GM12878 (cell line): ENCODE data around the gene SEMA3G. TPM values are rescaled to one million over a fixed set of nuclear protein-coding genes. Genes with fewer than 3 reads are reported as not detected.

ENCODE experiments used
- ATAC-seq: fragments of 200-7000 bp; cut with Tn5 transposase; 3 replicates; pipeline ENCODE4 v1.9.1; 2020; ENCODE audit warnings: mild to moderate bottlenecking, moderate library complexity
- BruUV-seq: library from RNA; stranded (reverse); fragments of 400-500 nt; replicated peaks from 2 replicates; lab custom pipeline; 2021; lab: Mats Ljungman, UMichigan
- CTCF ChIA-PET: fragments of 300-600 bp; sonication (Branson Sonifier 250); formaldehyde crosslinking; extraction: SDS; loops from one replicate; lab custom pipeline; 2021; ENCODE audit warnings: inconsistent platforms; lab: Yijun Ruan, JAX
- POLR2A ChIA-PET: fragments of 350-600 bp; formaldehyde crosslinking; extraction: SDS; loops from one replicate; lab custom pipeline; 2021; ENCODE audit warnings: inconsistent platforms; lab: Charles Lee
- RAD21 ChIA-PET: fragments of 300-600 bp; sonication (Branson Sonifier 250); formaldehyde crosslinking; loops from one replicate; lab custom pipeline; 2023; ENCODE audit warnings: antibody characterized with exemption; ENCODE audit not compliant: unreplicated experiment; lab: Charles Lee
- SMC1A ChIA-PET: fragments of 300-600 bp; sonication (Branson Sonifier 250); formaldehyde crosslinking; loops from one replicate; lab custom pipeline; 2023; ENCODE audit not compliant: unreplicated experiment, uncharacterized antibody; lab: Charles Lee
- DNase-seq: peaks from one replicate; pipeline ENCODE4 v3.0.0-alpha.2; 2011; ENCODE audit warnings: low read depth, low spot score
- FAIRE-seq: peaks from 3 replicates; lab custom pipeline; 2011; peaks lifted over from hg19 to GRCh38; lab: Jason Lieb, UNC
- H2AFZ ChIP-seq: 2 replicates; pipeline ENCODE4 v1.6.0; 2011; ENCODE audit warnings: low read depth, low read length, control low read depth; ENCODE audit not compliant: control insufficient read depth
- H3K27ac ChIP-seq: 2 replicates; pipeline ENCODE4 v1.5.1; 2011; ENCODE audit warnings: control low read depth; ENCODE audit not compliant: control insufficient read depth, insufficient read depth
- H3K27me3 ChIP-seq, 2 experiments: replicated peaks in 1 of 2; 2 replicates each; pipeline versions ENCODE4 v1.6.0 to v1.6.1; 2011; ENCODE audit warnings: low read length in 1 of 2; ENCODE audit not compliant: control insufficient read depth in 2 of 2, insufficient read depth in 2 of 2
- H3K36me3 ChIP-seq, 2 experiments: 2 replicates each; pipeline ENCODE4 v1.5.1; 2011; ENCODE audit warnings: low read length in 1 of 2; ENCODE audit not compliant: control insufficient read depth in 2 of 2, insufficient read depth in 2 of 2
- H3K4me1 ChIP-seq: 2 replicates; pipeline ENCODE4 v1.6.1; 2011; ENCODE audit warnings: mild to moderate bottlenecking, low read length, moderate library complexity, mixed read lengths; ENCODE audit not compliant: control insufficient read depth, insufficient read depth
- H3K4me2 ChIP-seq: 2 replicates; pipeline ENCODE4 v1.6.0; 2011; ENCODE audit warnings: control low read depth; ENCODE audit not compliant: control insufficient read depth, insufficient read depth
- H3K4me3 ChIP-seq: fragments of 200-600 bp; sonication (generic); 2 replicates; pipeline ENCODE4 v1.5.1; 2016
- H3K79me2 ChIP-seq: 2 replicates; pipeline ENCODE4 v1.6.0; 2011; ENCODE audit warnings: low read length; ENCODE audit not compliant: control insufficient read depth, insufficient read depth
- H3K9ac ChIP-seq: 2 replicates; pipeline ENCODE4 v1.8.0; 2011; ENCODE audit warnings: low read length, control low read depth, mixed read lengths; ENCODE audit not compliant: control insufficient read depth, insufficient read depth
- H3K9me3 ChIP-seq: replicated peaks from 3 replicates; pipeline ENCODE4 v1.5.1; 2011; ENCODE audit warnings: mild to moderate bottlenecking, low read length; ENCODE audit not compliant: control insufficient read depth, insufficient read depth
- H4K20me1 ChIP-seq: 2 replicates; pipeline ENCODE4 v1.6.0; 2011; ENCODE audit not compliant: control insufficient read depth, insufficient read depth
- CBX3 ChIP-seq: fragments of 200-600 bp; sonication (generic); IDR thresholded peaks from 2 replicates; pipeline ENCODE4 v1.6.1; 2016; ENCODE audit warnings: low read depth, borderline replicate concordance
- CHD1 ChIP-seq: IDR thresholded peaks from 2 replicates; pipeline ENCODE4 v1.6.1; 2012; ENCODE audit warnings: low read depth, low read length, improper control_type of control experiment
- EGR1 ChIP-seq, 2 experiments: IDR thresholded peaks; 1 replicate in 1 of 2; 2 replicates in 1 of 2; pipeline ENCODE4 v1.6.1; 2011 to 2012; ENCODE audit warnings: low read depth in 2 of 2, low read length in 2 of 2, borderline replicate concordance in 1 of 2, mild to moderate bottlenecking in 1 of 2, moderate library complexity in 1 of 2
- FOXK2 ChIP-seq: fragments of 450-650 bp; IDR thresholded peaks from 2 replicates; pipeline ENCODE4 v1.6.1; 2017; ENCODE audit warnings: mild to moderate bottlenecking, moderate library complexity
- MYB ChIP-seq: fragments of 150-350 bp; IDR thresholded peaks from 2 replicates; pipeline ENCODE4 v1.6.1; 2014; ENCODE audit warnings: mild to moderate bottlenecking, low read depth, low read length, borderline replicate concordance
- MYC ChIP-seq: IDR thresholded peaks from 2 replicates; pipeline ENCODE4 v1.6.1; 2011; ENCODE audit warnings: mild to moderate bottlenecking, low read length, moderate library complexity, inconsistent platforms; ENCODE audit not compliant: insufficient read depth, insufficient replicate concordance, insufficient read length, severe bottlenecking
- NR2F1 ChIP-seq: fragments of 450-650 bp; conservative IDR thresholded peaks from 2 replicates; pipeline ENCODE4 v1.6.1; 2017; ENCODE audit warnings: mild to moderate bottlenecking
- NRF1 ChIP-seq: conservative IDR thresholded peaks from 2 replicates; pipeline ENCODE4 v1.6.1; 2011; ENCODE audit warnings: mild to moderate bottlenecking, low read depth, low read length, improper control_type of control experiment
- TAF1 ChIP-seq: IDR thresholded peaks from 2 replicates; pipeline ENCODE4 v1.6.1; 2011; ENCODE audit warnings: mild to moderate bottlenecking, low read depth, low read length, borderline replicate concordance
- TBL1XR1 ChIP-seq: IDR thresholded peaks from 2 replicates; pipeline ENCODE4 v1.6.1; 2012; ENCODE audit warnings: low read depth, low read length, improper control_type of control experiment
- ZNF384 ChIP-seq: IDR thresholded peaks from 2 replicates; pipeline ENCODE4 v1.6.1; 2012; ENCODE audit warnings: low read depth, mild to moderate bottlenecking, low read length, improper control_type of control experiment, borderline replicate concordance
- WGBS: methylation state at CpG from one replicate; pipeline ENCODE4 v1.1.6; 2016; ENCODE audit warnings: low lambda C conversion rate; ENCODE audit not compliant: insufficient replicate concordance, insufficient coverage; ENCODE audit errors: missing lambda C conversion rate; 5-methylcytosine and 5-hydroxymethylcytosine counted together
- in situ Hi-C: fragments of 300-500 bp; cut with MboI; formaldehyde crosslinking; loops from 9 replicates; pipeline ENCODE4 v1.14.3; 2018; ENCODE audit warnings: mixed read lengths
- intact Hi-C: fragments of 100-400 bp; cut with micrococcal nuclease; formaldehyde crosslinking; loops from one replicate; pipeline ENCODE4 v1.14.2; 2022; ENCODE audit not compliant: unreplicated experiment
- polyA plus RNA-seq, 11 experiments: library from polyadenylated mRNA; depleted of rRNA in 4 of 11; unstranded in 6 of 11; stranded (reverse) in 5 of 11; fragments of >200 nt; fragmentation: Nextera tagmentation in 4 of 11; fragmentation: Illumina TruSeq in 1 of 11; extraction: Ambion mirVana in 4 of 11; extraction: Trizol in 1 of 11; gene quantifications; 1 replicate in 1 of 11; 2 replicates in 10 of 11; pipeline versions ENCODE4 v1.2.1 to v1.2.3, GENCODE V29; 2011 to 2016; ENCODE audit warnings: inconsistent platforms in 2 of 11, missing spikeins in 2 of 11, low read depth in 1 of 11
- total RNA-seq, 4 experiments: library from RNA; depleted of rRNA in 3 of 4; stranded (reverse); fragments of >200 nt in 3 of 4; fragmentation: Illumina TruSeq in 1 of 4; extraction: Trizol in 1 of 4; gene quantifications; 2 replicates each; pipeline versions ENCODE4 v1.2.1 to v1.2.3, GENCODE V29; 2013 to 2021
- TF ChIP-seq, protein P1 (sequence below): IDR thresholded peaks from 2 replicates; pipeline ENCODE4 v1.6.1; 2011; ENCODE audit warnings: mild to moderate bottlenecking, low read depth, low read length, moderate library complexity; ENCODE audit not compliant: insufficient replicate concordance
- TF ChIP-seq, protein P2 (sequence below): IDR thresholded peaks from 2 replicates; pipeline ENCODE4 v1.6.1; 2011; ENCODE audit warnings: borderline replicate concordance, low read depth, mild to moderate bottlenecking, moderate library complexity, mixed read lengths, low read length; ENCODE audit not compliant: insufficient read depth; ENCODE audit errors: extremely low read length
- TF ChIP-seq, protein P3 (sequence below): fragments of 450-650 bp; IDR thresholded peaks from 2 replicates; pipeline ENCODE4 v1.6.1; 2014; ENCODE audit warnings: mild to moderate bottlenecking

The SEMA3G gene
- total and polyA plus RNA-seq, 10 of the 15 experiments (the other 5 are each of a cell fraction or from before 2014, with no cell fraction given), result 0.03 to 0.04 TPM; not detected in 8

DNA sequence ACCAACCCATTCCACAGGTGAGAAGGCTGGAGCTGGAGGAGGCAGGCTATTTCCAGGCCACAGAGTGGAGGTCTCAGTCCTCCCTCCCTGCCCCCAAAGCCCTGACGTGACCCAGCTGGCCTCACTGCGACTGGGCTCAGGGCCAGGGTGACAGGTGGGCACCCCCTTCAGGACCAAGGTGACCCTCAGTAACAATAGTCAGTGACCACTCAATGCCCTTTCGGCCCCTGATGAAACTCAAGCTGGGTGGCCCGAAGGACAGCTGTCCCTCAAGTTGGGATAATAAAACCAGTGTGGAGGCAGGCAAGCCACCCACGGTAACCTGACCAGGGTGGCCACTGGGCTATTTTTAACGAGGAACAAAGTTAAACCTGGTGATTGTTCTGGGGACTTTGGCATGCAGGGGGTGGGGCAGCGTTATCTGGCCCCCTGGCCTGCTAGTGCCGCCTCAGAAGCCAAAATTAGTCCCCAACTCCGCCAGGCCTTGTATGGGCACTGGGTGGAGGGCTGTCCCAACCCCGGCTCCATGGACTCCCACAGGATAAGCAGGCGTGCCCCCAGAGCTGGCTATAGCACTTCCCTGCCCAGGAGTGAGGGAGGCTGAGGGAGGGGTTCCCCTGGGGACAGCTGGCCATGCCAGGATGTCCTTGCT, 7.8 kb upstream of the SEMA3G start:
- ChIA-PET POLR2A (interaction anchor here (1.2 kb wide), 1 partner anchor 10 kb away, joined by 4 read pairs; no protein-coding TSS in a partner anchor), RAD21 (interaction anchor here (1.9 kb wide), 1 partner anchor 40 kb away, joined by 5 read pairs; no protein-coding TSS in a partner anchor), SMC1A (no interaction called here), CTCF (interaction anchor here (3.2 kb wide), 1 partner anchor 24 kb away, joined by 14 read pairs; no protein-coding TSS in a partner anchor)
- peaks cover 0 to 3% of the 10 kb centered on the region in 2 experiments; a peak in 1 of 4 replicates for H3K36me3 ChIP-seq
- peaks cover 23% of the 10 kb centered on the region for H3K4me1 ChIP-seq
- no peaks in the 10 kb centered on the region for H4K20me1 ChIP-seq
- DNase-seq, result no peak
- H2AFZ ChIP-seq, result no peak overlapping the region
- peaks cover 26% of the 10 kb centered on the region for H3K79me2 ChIP-seq
- no peaks in the 10 kb centered on the region for H3K9me3 ChIP-seq
- H3K4me3 ChIP-seq, result no peak overlapping the region
- no peak overlapping the region for H3K27ac ChIP-seq
- no peaks in the 10 kb centered on the region for H3K27me3 ChIP-seq
- BruUV-seq, result no TSS peak
- in situ Hi-C loops, result no loop called here
- TF ChIP-seq, protein P1, sequence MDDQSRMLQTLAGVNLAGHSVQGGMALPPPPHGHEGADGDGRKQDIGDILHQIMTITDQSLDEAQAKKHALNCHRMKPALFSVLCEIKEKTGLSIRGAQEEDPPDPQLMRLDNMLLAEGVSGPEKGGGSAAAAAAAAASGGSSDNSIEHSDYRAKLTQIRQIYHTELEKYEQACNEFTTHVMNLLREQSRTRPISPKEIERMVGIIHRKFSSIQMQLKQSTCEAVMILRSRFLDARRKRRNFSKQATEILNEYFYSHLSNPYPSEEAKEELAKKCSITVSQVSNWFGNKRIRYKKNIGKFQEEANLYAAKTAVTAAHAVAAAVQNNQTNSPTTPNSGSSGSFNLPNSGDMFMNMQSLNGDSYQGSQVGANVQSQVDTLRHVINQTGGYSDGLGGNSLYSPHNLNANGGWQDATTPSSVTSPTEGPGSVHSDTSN, result no peak
- TF ChIP-seq NRF1, result no peak
- TF ChIP-seq CHD1, result no peak
- no peak for TF ChIP-seq CBX3
- no peak for TF ChIP-seq FOXK2
- TF ChIP-seq NR2F1, result no peak
- TF ChIP-seq, protein P2, sequence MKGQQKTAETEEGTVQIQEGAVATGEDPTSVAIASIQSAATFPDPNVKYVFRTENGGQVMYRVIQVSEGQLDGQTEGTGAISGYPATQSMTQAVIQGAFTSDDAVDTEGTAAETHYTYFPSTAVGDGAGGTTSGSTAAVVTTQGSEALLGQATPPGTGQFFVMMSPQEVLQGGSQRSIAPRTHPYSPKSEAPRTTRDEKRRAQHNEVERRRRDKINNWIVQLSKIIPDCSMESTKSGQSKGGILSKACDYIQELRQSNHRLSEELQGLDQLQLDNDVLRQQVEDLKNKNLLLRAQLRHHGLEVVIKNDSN, result no peak
- TF ChIP-seq TAF1, result no peak
- no peak for TF ChIP-seq EGR1 (IDR thresholded peaks at IDR 0.05; ENCODE audit: borderline replicate concordance in 1 of 2, low read depth in 2 of 2, low read length in 2 of 2)
- no peak for TF ChIP-seq MYC
- TF ChIP-seq, protein P3, sequence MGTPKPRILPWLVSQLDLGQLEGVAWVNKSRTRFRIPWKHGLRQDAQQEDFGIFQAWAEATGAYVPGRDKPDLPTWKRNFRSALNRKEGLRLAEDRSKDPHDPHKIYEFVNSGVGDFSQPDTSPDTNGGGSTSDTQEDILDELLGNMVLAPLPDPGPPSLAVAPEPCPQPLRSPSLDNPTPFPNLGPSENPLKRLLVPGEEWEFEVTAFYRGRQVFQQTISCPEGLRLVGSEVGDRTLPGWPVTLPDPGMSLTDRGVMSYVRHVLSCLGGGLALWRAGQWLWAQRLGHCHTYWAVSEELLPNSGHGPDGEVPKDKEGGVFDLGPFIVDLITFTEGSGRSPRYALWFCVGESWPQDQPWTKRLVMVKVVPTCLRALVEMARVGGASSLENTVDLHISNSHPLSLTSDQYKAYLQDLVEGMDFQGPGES, result no peak
- TF ChIP-seq TBL1XR1, result no peak
- TF ChIP-seq MYB, result no peak
- TF ChIP-seq ZNF384, result no peak
- no peak for ATAC-seq
- WGBS, result 54% methylated on average over 11 of the region's 11 CpGs
- FAIRE-seq, result no peak
- H3K4me2 ChIP-seq, result no peak overlapping the region
- no peak overlapping the region for H3K9ac ChIP-seq
- intact Hi-C loops, result loop anchor here (10.0 kb wide), 1 partner anchor 232 kb away; the partner anchor contains the start of genes GNL3 and PBRM1
